Inferior parietal cortex (tissue), 1 donor: ENCODE data around the gene ANKRD17.

Experiments
- DNase-seq: peaks from one replicate; pipeline ENCODE4 v3.0.0-alpha.2; 2016; ENCODE audit errors: extremely low spot score

The ANKRD17 gene

GRCh38 chr4:73053076-73053475, 205.5 kb downstream of the ANKRD17 start:
- DNase-seq: no peak

- no peak for DNase-seq
Observed at GRCh38 chr4:73051625-73052024, 207.0 kb downstream of the ANKRD17 start.

- DNase-seq: no peak
Observed at GRCh38 chr4:73045879-73046278, 212.7 kb downstream of the ANKRD17 start.

GRCh38 chr4:73037057-73037456, 221.5 kb downstream of the ANKRD17 start:
- no peak for DNase-seq

- DNase-seq: no peak
Observed at GRCh38 chr4:73036123-73036522, 222.5 kb downstream of the ANKRD17 start.

GRCh38 chr4:73034896-73035295, 223.7 kb downstream of the ANKRD17 start:
- DNase-seq: no peak

GRCh38 chr4:73028621-73029020, 230.0 kb downstream of the ANKRD17 start:
- no peak for DNase-seq
